SK-N-DZ (cell line): ENCODE data around the gene WASHC4.
"Not testable (repeated sequence)": the region's sequence is repeated elsewhere in the genome, so short reads cannot be mapped to it uniquely, and the experiment has no call there.

Experiments used
- DNase-seq: peaks from one replicate; pipeline ENCODE4 v3.0.0-alpha.2; 2015; ENCODE audit warnings: low spot score

WASHC4 gene

DNA sequence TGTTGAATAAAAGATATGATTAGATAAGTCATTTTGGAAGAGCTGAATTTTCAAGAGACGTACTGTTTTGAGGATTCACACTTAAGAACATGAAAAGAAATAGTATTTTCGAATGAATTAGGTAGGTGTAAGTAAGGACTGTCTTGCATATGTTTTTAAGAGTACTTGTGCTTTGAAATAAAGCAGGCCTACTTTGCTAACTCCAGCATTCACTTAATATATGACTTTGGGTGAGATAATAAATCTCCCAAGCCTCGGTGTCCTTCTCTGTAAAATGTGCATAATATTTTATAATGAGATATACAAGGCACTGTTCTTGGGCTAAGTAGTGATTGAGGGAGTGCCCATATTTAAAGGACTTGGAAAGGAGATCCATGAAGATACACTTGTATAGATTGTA lies 54.6 kb downstream of the WASHC4 start:
- no peak for DNase-seq

DNA sequence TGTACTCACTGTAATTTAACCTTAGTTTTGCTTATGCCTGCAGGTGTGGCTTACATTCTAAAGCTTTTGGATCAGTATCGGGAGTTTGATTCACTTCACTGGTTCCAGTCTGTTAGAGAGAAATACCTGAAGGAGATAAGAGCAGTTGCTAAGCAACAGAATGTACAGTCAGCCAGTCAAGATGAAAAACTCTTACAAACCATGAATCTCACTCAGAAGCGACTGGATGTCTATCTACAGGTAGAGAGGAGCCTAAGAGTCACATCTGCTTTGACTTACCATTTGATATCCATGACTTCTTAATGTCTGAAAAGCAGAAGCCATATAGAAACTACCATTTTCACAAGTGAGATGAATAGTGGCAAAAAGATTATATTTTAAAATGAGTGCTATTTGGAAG lies 56.5 kb downstream of the WASHC4 start:
- DNase-seq: no peak

DNA sequence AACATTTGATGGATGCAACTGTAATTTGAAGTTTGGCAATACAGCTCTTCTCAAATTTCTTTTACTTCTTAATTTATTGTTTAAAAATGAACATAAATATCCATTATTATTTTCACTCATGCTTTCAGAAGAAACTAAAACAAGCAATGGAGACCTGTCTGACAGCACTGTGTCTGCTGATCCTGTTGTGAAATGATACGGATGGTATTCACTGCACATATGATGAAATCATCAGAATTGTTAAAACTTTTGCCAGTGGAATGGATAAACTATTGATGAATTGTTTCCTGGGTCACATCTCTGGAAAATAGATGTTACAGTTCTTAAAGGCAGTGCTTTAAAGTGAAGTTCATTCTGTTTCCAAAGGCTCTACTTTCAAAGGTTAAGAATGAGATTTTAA lies 59.2 kb downstream of the WASHC4 start:
- DNase-seq: no peak

DNA sequence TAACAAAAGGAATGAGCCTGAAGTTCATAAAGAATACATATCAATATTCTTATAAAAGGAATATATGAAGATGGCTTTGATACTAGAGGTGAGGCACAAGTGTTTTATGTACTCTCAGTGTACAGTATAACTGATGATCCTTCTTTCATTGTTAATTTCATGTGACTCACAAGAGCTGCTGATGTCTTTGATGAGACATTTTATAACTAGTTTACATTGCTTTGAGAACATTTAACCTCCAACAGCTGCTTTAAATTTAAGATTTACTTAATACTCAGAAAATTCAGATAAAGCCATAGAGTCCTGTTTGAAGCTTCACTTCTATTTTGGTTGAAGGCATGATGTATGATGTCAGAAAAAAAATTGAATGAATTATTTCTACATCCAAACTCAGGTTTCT lies 59.8 kb downstream of the WASHC4 start:
- DNase-seq: no peak

DNA sequence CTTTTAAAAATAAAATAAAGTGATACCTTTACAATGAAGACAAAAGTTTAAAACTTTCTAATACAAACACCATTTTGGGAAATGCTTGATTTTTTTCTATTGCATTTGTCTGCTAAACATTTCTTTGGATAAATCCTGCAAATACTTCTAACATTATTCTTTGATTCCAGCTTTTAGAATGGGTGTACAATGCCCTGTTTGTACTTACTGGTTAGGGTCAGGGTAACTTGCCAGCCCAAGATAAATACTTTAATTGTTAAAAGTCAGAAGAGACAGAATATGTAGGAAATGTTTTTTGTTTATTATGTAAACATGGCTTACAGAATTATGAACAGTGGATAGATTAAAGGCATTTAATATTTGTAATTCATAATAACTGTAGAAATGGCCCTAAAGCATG lies 60.5 kb downstream of the WASHC4 start:
- DNase-seq: no peak

GRCh38 chr12:105170139-105170538 lies 62.6 kb downstream of the WASHC4 start:
- DNase-seq: no peak

DNA sequence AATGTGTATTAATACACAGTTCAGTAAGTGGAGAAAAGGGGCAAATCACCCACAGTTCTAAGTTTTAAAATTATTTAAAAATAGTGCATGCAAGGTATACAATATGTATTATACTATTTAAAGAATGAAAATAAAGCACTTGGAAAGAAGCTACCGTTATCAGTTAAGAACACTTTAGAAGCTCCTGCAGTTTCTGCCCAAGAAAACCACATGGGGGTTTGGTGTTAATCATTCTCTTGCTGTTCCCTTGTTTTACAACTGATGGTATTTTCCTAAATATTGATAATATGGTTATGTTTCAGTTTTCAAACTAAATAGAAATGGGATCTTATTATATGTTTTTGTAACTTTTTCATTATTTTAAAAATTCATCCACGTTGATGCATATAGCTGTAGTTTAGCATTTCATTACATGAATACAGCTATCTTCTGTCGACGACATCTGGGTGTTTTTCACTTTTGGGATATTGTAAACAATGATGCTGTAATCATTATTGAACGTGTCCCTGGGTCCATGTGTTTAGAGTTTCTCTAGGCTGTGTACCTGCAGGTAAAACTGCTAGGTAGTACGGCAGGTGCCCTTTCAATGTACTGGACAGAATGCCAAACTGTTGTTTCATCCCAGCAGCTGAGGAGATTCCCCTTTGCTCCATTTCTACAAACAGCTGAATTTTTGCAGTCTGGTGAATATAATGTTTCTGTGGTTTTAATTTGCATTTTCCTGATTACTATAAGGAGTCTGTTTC lies 64.3 kb downstream of the WASHC4 start:
- DNase-seq: no peak

- DNase-seq: no peak
Measured at GRCh38 chr12:105175397-105175990, 68.0 kb downstream of the WASHC4 start.

- DNase-seq: no peak
Measured at GRCh38 chr12:105177208-105177607, 69.7 kb downstream of the WASHC4 start.

DNA sequence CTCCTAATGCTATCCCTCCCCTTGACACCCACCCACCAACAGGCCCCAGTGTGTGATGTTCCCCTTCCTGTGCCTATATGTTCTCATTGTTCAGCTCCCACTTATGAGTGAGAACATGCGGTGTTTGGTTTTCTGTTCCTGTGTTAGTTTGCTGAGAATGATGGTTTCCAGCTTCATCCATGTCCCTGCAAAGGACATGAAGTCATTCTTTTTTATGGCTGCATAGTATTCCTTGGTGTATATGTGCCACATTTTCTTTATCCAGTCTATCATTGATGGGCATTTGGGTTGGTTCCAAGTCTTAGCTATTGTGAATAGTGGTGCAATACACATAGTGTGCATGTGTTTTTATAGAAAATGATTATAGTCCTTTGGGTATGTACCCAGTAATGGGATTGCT lies 71.6 kb downstream of the WASHC4 start:
- DNase-seq: not testable (repeated sequence)

GRCh38 chr12:105183406-105183805 lies 75.9 kb downstream of the WASHC4 start:
- not testable (repeated sequence) for DNase-seq

DNA sequence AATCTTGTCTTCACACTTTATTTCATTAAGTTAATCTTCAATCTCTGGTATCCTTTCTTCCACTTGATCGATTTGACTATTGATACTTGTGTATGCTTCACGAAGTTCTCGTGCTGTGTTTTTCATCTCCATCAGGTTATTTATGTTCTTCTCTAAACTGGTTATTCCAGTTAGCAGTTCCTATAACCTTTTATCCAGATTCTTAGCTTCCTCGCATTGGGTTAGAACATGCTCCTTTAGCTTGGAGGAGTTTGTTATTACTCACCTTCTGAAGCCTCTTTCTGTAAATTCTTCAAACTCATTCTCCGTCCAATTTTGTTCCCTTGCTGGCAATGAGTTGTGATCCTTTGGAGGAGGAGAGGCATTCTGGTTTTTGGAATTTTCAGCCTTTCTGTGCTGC lies 76.4 kb downstream of the WASHC4 start:
- DNase-seq: not testable (repeated sequence)

GRCh38 chr12:105189293-105189692 lies 81.8 kb downstream of the WASHC4 start:
- no peak for DNase-seq

GRCh38 chr12:105190530-105190929 lies 83.0 kb downstream of the WASHC4 start:
- no peak for DNase-seq

DNA sequence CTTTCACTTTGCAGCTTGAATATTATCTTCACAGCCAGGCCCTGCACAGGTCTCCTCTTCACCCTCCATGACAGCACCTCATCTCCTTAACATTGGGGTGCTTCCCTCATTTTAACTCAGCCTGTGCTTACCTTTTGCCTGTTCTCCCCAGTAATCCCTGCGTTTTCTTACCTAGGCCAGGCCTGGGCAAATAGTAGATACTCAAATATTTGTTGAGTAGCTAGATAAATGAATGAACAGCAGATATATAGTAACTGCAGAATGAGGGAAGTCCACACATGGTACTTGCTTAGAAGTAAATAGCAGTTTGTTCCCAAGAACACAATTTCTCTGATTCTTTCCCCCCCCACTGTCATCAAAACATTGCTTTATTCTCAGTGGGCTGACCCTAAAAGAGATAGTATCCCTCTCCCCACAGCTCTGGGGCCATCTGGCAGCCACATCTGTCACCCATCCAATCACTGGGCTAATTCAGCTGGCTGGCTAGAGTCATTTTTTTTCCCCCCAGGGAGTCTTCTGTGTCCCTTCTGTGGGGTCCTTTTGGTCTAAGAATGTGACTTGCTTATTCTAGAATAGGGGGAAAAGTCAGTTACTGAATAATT lies 85.2 kb downstream of the WASHC4 start:
- DNase-seq: peak; percentile 15

DNA sequence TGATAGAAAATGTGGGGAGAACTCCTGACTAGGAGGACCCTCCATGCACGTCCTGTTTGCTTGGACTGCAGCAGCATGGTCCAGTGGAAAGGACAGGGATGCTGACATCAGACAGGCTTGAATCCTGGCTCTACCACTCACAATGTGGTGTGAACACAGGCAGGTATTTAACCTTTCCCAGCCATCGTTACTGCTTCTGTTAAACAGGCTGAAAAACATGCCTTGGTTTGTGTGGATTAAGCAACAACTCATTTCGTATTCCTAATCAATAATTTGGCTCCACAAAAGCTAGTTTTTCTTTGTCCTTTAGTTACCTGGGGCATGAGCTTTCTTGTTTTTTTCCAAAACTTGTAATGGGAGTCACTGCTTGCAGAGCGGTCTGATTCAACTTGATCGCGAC lies 87.4 kb downstream of the WASHC4 start:
- no peak for DNase-seq

DNA sequence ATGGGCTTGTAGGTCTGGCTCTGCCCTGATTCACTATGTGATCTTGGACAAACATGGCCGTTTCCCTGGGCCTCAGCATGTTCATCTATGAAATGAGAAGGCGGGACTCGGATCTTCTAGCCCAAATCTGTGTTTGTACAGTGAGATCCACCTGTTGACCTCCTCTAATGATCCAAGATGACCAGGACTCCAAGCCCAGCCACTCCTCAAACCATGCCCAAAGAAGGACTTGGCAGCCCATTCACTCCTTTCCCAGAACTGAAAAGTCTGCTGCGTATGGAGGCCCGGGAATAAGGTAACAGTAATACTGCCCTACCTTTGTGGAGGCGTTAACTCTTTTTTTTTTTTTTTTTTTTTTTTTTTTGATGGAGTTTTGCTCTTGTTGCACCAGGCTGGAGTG lies 88.6 kb downstream of the WASHC4 start:
- no peak for DNase-seq

- DNase-seq: no peak
Measured at GRCh38 chr12:105198961-105199360, 91.4 kb downstream of the WASHC4 start.

- no peak for DNase-seq
Measured at GRCh38 chr12:105200385-105200784, 92.9 kb downstream of the WASHC4 start.

DNA sequence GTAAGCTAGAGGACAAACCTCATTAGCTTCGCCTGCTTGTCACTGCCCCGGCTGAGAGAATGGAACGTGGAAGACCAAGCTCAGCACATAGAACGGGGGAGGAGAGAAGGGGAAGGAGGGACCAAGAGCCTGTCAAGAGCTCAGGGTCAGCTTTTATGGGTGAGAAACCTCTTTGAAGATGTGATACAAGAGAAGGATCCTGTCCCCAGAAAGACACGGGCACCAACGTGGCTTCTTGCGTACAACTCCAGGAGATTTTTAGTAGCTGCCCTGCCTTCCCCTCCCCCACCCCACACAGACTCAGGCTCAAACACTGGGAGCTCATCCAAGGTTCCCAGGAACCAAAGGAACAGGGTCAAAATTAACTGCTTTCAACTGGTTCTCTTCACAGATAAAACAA lies 93.8 kb downstream of the WASHC4 start:
- DNase-seq: no peak

GRCh38 chr12:105202202-105202601 lies 94.7 kb downstream of the WASHC4 start:
- no peak for DNase-seq

DNA sequence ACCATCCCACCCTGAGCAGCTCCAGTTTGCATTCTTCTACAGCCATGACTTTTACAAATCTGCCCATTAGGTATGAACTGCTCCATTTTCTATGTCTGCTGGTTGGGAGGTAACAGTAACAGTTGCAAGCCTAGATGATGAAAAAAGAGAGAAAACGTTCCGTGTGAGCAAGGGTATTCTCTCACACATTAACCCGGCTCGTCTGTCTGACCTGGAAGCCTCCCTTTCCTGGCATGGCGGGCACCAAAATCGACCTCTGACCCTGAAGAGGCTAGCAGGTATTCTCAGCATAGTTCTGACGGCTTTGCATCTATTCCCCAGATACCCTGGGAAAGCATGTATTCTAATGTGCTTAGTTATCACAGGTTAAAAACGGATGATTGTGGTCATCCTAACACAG lies 96.6 kb downstream of the WASHC4 start:
- DNase-seq: no peak

DNA sequence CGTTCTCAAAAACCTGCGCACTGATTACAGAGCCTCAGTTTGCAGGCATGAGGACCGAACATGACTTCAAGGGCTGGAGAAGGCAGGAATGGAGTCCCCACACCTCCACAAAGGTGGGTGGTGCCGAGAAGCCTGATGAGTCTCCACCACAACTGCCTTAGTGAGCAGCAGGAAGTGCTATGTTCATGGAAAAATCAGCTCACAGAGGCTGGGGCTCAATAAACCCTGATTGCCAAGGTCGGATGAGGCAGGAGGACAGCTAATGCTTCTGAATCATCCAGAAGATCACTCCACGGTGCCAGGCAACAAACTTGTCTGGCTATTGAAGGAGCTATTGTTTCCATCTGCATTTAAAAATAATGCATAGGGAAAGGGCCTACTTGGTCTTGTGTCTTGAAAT lies 97.4 kb downstream of the WASHC4 start:
- no peak for DNase-seq
